ENCODE measurements around the gene SFXN5.

The SFXN5 gene

DNA sequence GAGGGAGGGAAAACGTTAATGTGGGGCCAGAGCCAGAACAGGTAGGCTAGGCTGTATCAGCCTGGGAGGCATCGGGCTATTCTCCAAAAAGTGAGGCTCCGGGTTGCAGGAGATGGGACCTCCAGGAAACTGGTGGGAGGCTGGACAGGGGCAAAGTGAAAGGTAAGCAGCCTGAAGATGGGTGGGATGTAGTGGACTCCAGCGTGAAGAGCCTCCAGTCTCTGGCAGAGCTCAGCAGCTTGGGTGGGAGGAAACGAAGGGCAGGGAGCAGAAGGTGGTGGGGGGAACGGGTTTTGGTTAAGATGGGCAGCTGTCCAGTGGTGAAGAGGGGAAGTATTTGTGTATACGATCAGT lies 157.3 kb downstream of the SFXN5 start:
- TF ChIP-seq, protein P1, sequence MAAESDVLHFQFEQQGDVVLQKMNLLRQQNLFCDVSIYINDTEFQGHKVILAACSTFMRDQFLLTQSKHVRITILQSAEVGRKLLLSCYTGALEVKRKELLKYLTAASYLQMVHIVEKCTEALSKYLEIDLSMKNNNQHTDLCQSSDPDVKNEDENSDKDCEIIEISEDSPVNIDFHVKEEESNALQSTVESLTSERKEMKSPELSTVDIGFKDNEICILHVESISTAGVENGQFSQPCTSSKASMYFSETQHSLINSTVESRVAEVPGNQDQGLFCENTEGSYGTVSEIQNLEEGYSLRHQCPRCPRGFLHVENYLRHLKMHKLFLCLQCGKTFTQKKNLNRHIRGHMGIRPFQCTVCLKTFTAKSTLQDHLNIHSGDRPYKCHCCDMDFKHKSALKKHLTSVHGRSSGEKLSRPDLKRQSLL (tag by site-specific recombination; IDR thresholded peaks at IDR 0.05) = no peak
- TF ChIP-seq, protein P2, sequence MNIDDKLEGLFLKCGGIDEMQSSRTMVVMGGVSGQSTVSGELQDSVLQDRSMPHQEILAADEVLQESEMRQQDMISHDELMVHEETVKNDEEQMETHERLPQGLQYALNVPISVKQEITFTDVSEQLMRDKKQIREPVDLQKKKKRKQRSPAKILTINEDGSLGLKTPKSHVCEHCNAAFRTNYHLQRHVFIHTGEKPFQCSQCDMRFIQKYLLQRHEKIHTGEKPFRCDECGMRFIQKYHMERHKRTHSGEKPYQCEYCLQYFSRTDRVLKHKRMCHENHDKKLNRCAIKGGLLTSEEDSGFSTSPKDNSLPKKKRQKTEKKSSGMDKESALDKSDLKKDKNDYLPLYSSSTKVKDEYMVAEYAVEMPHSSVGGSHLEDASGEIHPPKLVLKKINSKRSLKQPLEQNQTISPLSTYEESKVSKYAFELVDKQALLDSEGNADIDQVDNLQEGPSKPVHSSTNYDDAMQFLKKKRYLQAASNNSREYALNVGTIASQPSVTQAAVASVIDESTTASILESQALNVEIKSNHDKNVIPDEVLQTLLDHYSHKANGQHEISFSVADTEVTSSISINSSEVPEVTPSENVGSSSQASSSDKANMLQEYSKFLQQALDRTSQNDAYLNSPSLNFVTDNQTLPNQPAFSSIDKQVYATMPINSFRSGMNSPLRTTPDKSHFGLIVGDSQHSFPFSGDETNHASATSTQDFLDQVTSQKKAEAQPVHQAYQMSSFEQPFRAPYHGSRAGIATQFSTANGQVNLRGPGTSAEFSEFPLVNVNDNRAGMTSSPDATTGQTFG (tag by site-specific recombination; IDR thresholded peaks at IDR 0.05; ENCODE audit: borderline replicate concordance) = no peak
- TF ChIP-seq ZNF302 (tag by site-specific recombination; IDR thresholded peaks at IDR 0.05; ENCODE audit: low read depth) (no peak), ZNF23 (tag by site-specific recombination; IDR thresholded peaks at IDR 0.05; ENCODE audit: borderline replicate concordance) (no peak), ZNF366 (tag by site-specific recombination; conservative IDR thresholded peaks at IDR 0.05) (no peak)
- ChIA-PET POLR2A (no interaction called here), CTCF (interaction anchor here (0.9 to 1.1 kb wide), 3 partner anchors 16 to 265 kb away, joined by 3 to 4 read pairs (median 3); no protein-coding TSS in a partner anchor)
- Histone ChIP-seq H3K9me3 (ENCODE audit: control insufficient read depth, insufficient read depth, low read depth, low read length) (no peaks in the 10 kb centered on the region), H3K4me3 (ENCODE audit: low read depth, low read length) (no peak overlapping the region), H3K36me3 (ENCODE audit: control insufficient read depth in 2 of 2, insufficient read depth in 1 of 2, low read length in 2 of 2) (no peaks in the 10 kb centered on the region), H3K4me1 (ENCODE audit: control insufficient read depth, insufficient read depth, low read length) (no peaks in the 10 kb centered on the region), H3K27ac (ENCODE audit: extremely low read depth, low read depth, low read length) (no peak overlapping the region)

DNA sequence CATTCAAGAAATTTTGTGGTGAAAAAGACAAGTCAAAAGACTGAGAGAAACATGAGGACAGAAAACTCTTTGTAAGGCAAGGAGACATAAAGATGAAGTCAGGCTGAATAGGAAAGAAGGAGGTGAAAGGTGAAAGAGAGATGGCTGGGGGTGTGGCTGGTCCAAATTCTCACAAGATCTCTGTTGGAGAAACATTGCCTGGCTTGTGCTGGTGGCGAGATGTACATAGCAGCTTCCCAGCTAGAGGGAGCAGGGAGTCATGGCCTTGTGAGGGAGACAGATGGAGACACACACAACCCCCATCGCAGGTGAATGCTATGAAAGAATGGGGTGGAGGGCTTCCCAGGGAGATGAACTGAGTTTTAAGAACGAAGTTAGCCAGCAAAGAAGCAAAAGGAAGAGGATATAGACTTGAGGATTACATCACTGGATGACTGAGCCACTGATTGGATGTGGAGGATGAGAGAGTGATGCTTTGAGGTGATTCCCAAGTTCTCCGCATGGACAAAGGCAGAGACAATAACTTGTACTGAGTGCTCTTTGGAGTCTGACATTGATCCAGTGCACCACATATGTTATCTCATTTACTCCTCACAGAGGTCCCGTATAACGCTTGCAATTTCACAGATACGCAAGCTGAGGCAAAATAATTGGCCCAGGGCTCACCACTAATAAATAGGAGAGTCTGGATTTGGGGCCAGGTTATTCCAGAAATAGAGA lies 157.9 kb downstream of the SFXN5 start:
- Histone ChIP-seq H3K27ac (ENCODE audit: extremely low read depth, low read depth, low read length) (no peak overlapping the region), H3K4me3 (ENCODE audit: low read depth, low read length) (no peak overlapping the region), H3K36me3 (ENCODE audit: control insufficient read depth in 2 of 2, insufficient read depth in 1 of 2, low read length in 2 of 2) (no peaks in the 10 kb centered on the region), H3K9me3 (ENCODE audit: control insufficient read depth, insufficient read depth, low read depth, low read length) (no peaks in the 10 kb centered on the region), H3K4me1 (ENCODE audit: control insufficient read depth, insufficient read depth, low read length) (no peaks in the 10 kb centered on the region)
- TF ChIP-seq ZNF394 (tag by site-specific recombination; IDR thresholded peaks at IDR 0.05; ENCODE audit: borderline replicate concordance) (no peak), ZBTB20 (tag by site-specific recombination; IDR thresholded peaks at IDR 0.05) (no peak), PRDM1 (tag by site-specific recombination; IDR thresholded peaks at IDR 0.05) (peak; percentile 64), ZFHX2 (tag by site-specific recombination; conservative IDR thresholded peaks at IDR 0.05) (no peak), ZNF324 (tag by site-specific recombination; IDR thresholded peaks at IDR 0.05) (no peak), ZBTB17 (tag by site-specific recombination; IDR thresholded peaks at IDR 0.05) (peak; percentile 31; the same call in 1 of the 2 replicates), ZNF621 (tag by site-specific recombination; IDR thresholded peaks at IDR 0.05) (no peak)
- TF ChIP-seq, protein P3, sequence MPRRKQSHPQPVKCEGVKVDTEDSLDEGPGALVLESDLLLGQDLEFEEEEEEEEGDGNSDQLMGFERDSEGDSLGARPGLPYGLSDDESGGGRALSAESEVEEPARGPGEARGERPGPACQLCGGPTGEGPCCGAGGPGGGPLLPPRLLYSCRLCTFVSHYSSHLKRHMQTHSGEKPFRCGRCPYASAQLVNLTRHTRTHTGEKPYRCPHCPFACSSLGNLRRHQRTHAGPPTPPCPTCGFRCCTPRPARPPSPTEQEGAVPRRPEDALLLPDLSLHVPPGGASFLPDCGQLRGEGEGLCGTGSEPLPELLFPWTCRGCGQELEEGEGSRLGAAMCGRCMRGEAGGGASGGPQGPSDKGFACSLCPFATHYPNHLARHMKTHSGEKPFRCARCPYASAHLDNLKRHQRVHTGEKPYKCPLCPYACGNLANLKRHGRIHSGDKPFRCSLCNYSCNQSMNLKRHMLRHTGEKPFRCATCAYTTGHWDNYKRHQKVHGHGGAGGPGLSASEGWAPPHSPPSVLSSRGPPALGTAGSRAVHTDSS (tag by site-specific recombination; IDR thresholded peaks at IDR 0.05) = no peak
- POLR2A ChIA-PET = no interaction called here
- CTCF ChIA-PET = interaction anchor here (0.9 to 1.8 kb wide), 4 partner anchors 16 to 266 kb away, joined by 3 to 7 read pairs (median 4); no protein-coding TSS in a partner anchor

DNA sequence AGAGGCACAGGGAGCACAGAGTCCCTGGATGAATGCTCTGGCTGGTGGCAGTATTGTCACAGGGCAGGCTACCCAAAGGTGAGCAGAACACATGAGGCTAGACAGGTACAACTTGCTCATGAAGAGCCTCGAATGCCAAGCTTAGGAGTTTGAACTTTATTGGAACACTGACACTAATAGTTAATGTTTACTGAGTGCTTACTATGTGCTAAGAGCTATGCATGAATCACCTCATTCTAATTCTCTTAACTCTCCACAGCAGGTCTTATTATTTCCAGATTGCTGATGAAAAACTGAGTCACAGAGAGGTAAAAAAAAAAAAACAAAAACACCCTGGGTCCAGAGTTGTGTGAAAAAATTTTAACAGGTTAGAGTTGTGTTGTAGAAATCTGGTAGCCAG lies 160.3 kb downstream of the SFXN5 start:
- CTCF ChIA-PET = interaction anchor here (0.7 kb wide), 1 partner anchor 19 kb away, joined by 3 read pairs; no protein-coding TSS in a partner anchor
- no peak for TF ChIP-seq ZNF501 (tag by site-specific recombination; IDR thresholded peaks at IDR 0.05)
- TF ChIP-seq, protein P4, sequence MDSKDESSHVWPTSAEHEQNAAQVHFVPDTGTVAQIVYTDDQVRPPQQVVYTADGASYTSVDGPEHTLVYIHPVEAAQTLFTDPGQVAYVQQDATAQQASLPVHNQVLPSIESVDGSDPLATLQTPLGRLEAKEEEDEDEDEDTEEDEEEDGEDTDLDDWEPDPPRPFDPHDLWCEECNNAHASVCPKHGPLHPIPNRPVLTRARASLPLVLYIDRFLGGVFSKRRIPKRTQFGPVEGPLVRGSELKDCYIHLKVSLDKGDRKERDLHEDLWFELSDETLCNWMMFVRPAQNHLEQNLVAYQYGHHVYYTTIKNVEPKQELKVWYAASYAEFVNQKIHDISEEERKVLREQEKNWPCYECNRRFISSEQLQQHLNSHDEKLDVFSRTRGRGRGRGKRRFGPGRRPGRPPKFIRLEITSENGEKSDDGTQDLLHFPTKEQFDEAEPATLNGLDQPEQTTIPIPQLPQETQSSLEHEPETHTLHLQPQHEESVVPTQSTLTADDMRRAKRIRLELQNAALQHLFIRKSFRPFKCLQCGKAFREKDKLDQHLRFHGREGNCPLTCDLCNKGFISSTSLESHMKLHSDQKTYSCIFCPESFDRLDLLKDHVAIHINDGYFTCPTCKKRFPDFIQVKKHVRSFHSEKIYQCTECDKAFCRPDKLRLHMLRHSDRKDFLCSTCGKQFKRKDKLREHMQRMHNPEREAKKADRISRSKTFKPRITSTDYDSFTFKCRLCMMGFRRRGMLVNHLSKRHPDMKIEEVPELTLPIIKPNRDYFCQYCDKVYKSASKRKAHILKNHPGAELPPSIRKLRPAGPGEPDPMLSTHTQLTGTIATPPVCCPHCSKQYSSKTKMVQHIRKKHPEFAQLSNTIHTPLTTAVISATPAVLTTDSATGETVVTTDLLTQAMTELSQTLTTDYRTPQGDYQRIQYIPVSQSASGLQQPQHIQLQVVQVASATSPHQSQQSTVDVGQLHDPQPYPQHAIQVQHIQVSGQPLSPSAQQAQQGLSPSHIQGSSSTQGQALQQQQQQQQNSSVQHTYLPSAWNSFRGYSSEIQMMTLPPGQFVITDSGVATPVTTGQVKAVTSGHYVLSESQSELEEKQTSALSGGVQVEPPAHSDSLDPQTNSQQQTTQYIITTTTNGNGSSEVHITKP (tag by site-specific recombination; IDR thresholded peaks at IDR 0.05) = no peak
- TF ChIP-seq ZNF335 (tag by site-specific recombination; conservative IDR thresholded peaks at IDR 0.05) = no peak
- no peak for TF ChIP-seq SCRT2 (tag by site-specific recombination; IDR thresholded peaks at IDR 0.05)
- no peak for TF ChIP-seq ZNF776 (tag by site-specific recombination; IDR thresholded peaks at IDR 0.05; ENCODE audit: borderline replicate concordance)
- no peak for TF ChIP-seq ZBTB21 (tag by site-specific recombination; IDR thresholded peaks at IDR 0.05)
- no peak for TF ChIP-seq ZNF16 (tag by site-specific recombination; IDR thresholded peaks at IDR 0.05; ENCODE audit: low read depth)
- POLR2A ChIA-PET = no interaction called here

More for the DNA sequence above, 160.3 kb downstream of the SFXN5 start:
- Histone ChIP-seq H3K4me3 (ENCODE audit: low read depth, low read length) (no peak overlapping the region), H3K27ac (ENCODE audit: extremely low read depth, low read depth, low read length) (no peak overlapping the region), H3K4me1 (ENCODE audit: control insufficient read depth, insufficient read depth, low read length) (no peaks in the 10 kb centered on the region), H3K36me3 (ENCODE audit: control insufficient read depth in 2 of 2, insufficient read depth in 1 of 2, low read length in 2 of 2) (no peaks in the 10 kb centered on the region), H3K9me3 (ENCODE audit: control insufficient read depth, insufficient read depth, low read depth, low read length) (no peaks in the 10 kb centered on the region)

All from HEK293 (cell line).